Vagina (tissue), 2 donors: ENCODE results near the gene SYT1. TPM values are rescaled to one million over a fixed set of nuclear protein-coding genes. Genes with fewer than 3 reads are reported as not detected.
"Not testable (repeated sequence)": the region's sequence is repeated elsewhere in the genome, so short reads cannot be mapped to it uniquely, and the experiment has no call there.

Source experiments
- DNase-seq, 2 donors: peaks; one replicate each; pipeline ENCODE4 v3.0.0-alpha.2; 2017; ENCODE audit errors: extremely low spot score in 2 of 2
- H3K27ac ChIP-seq: fragments of 200-600 bp; sonication (generic); one replicate; pipeline ENCODE4 v1.5.1; 2019
- H3K27me3 ChIP-seq: fragments of 200-600 bp; sonication (generic); one replicate; pipeline ENCODE4 v1.5.1; 2019
- H3K36me3 ChIP-seq, 2 donors: fragments of 200-600 bp; sonication (generic); one replicate each; pipeline ENCODE4 v1.5.1; 2017 to 2019
- H3K4me1 ChIP-seq: fragments of 200-600 bp; sonication (generic); one replicate; pipeline ENCODE4 v1.5.1; 2019
- H3K4me3 ChIP-seq, 2 donors: fragments of 200-600 bp; sonication (generic); 1 replicate in 1 of 2; 2 replicates in 1 of 2; pipeline ENCODE4 v1.5.1; 2016 to 2019
- H3K9me3 ChIP-seq: fragments of 200-600 bp; sonication (generic); one replicate; pipeline ENCODE4 v1.5.1; 2019
- CTCF ChIP-seq, 3 experiments: fragments of 450-650 bp in 2 of 3; fragments of 200-600 bp in 1 of 3; sonication (generic) in 1 of 3; IDR thresholded peaks; one replicate each; pipeline ENCODE4 v1.5.1; 2017 to 2019; ENCODE audit warnings: antibody characterized with exemption in 3 of 3, mild to moderate bottlenecking in 2 of 3, moderate library complexity in 2 of 3
- POLR2A ChIP-seq, 2 donors: fragments of 450-650 bp; IDR thresholded peaks; one replicate each; pipeline ENCODE4 v1.6.1; 2017; ENCODE audit warnings: antibody characterized with exemption in 2 of 2, mild to moderate bottlenecking in 2 of 2, moderate library complexity in 2 of 2
- POLR2AphosphoS5 ChIP-seq, 2 donors: sonication (generic); formaldehyde crosslinking; IDR thresholded peaks; one replicate each; pipeline ENCODE4 v1.9.0; 2017; ENCODE audit warnings: antibody characterized with exemption in 2 of 2, mild to moderate bottlenecking in 2 of 2, low read depth in 1 of 2; ENCODE audit not compliant: insufficient read depth in 1 of 2
- intact Hi-C: fragments of 100-400 bp; cut with DNase I; formaldehyde crosslinking; loops from one replicate; pipeline ENCODE4 v1.15.1; 2023
- total RNA-seq: library from RNA; depleted of rRNA; stranded (reverse); fragments of >200 nt; gene quantifications from one replicate; pipeline ENCODE4 v1.2.3, GENCODE V29; 2016

Gene SYT1
- total RNA-seq, 1 donor from 2014 or later = 13.3 TPM

GRCh38 chr12:79203058-79203647, 338.6 kb downstream of the SYT1 start:
- Histone ChIP-seq H3K4me3 (no peak overlapping the region), H3K4me1 (no peaks in the 10 kb centered on the region), H3K27me3 (no peaks in the 10 kb centered on the region), H3K9me3 (no peaks in the 10 kb centered on the region), H3K36me3 (no peaks in the 10 kb centered on the region), H3K27ac (no peak overlapping the region)
- TF ChIP-seq CTCF (IDR thresholded peaks at IDR 0.05) = no peak
- no peak for TF ChIP-seq POLR2AphosphoS5 (IDR thresholded peaks at IDR 0.05; ENCODE audit: insufficient read depth in 1 of 2, low read depth in 1 of 2)
- no peak for TF ChIP-seq POLR2A (IDR thresholded peaks at IDR 0.05)
- DNase-seq = no peak
- intact Hi-C loops = no loop called here

GRCh38 chr12:79206871-79207270, 342.3 kb downstream of the SYT1 start:
- Histone ChIP-seq H3K27ac (no peak overlapping the region), H3K4me1 (no peaks in the 10 kb centered on the region), H3K27me3 (no peaks in the 10 kb centered on the region), H3K9me3 (no peaks in the 10 kb centered on the region), H3K4me3 (no peak overlapping the region), H3K36me3 (no peaks in the 10 kb centered on the region)
- TF ChIP-seq CTCF (IDR thresholded peaks at IDR 0.05) (no peak), POLR2A (IDR thresholded peaks at IDR 0.05) (no peak), POLR2AphosphoS5 (IDR thresholded peaks at IDR 0.05; ENCODE audit: insufficient read depth in 1 of 2, low read depth in 1 of 2) (no peak)
- intact Hi-C loops = no loop called here
- no peak for DNase-seq

- H3K36me3 ChIP-seq, H3K4me3 ChIP-seq, H3K27me3 ChIP-seq, DNase-seq, H3K27ac ChIP-seq, intact Hi-C loops, H3K9me3 ChIP-seq, H3K4me1 ChIP-seq: not testable (repeated sequence)
These were observed 345.8 kb downstream of the SYT1 start for GRCh38 chr12:79210403-79210802.

GRCh38 chr12:79217306-79217705, 352.7 kb downstream of the SYT1 start:
- Histone ChIP-seq H3K4me3 (no peak overlapping the region), H3K9me3 (peaks cover 12% of the 10 kb centered on the region), H3K27ac (no peak overlapping the region), H3K36me3 (no peaks in the 10 kb centered on the region), H3K27me3 (no peaks in the 10 kb centered on the region), H3K4me1 (no peaks in the 10 kb centered on the region)
- DNase-seq = no peak
- TF ChIP-seq CTCF (IDR thresholded peaks at IDR 0.05) (no peak), POLR2A (IDR thresholded peaks at IDR 0.05) (no peak), POLR2AphosphoS5 (IDR thresholded peaks at IDR 0.05; ENCODE audit: insufficient read depth in 1 of 2, low read depth in 1 of 2) (no peak)
- intact Hi-C loops = no loop called here

- Histone ChIP-seq H3K27me3 (no peaks in the 10 kb centered on the region), H3K9me3 (peaks cover 14% of the 10 kb centered on the region), H3K4me3 (no peak overlapping the region), H3K4me1 (no peaks in the 10 kb centered on the region), H3K27ac (no peak overlapping the region), H3K36me3 (no peaks in the 10 kb centered on the region)
- intact Hi-C loops = no loop called here
- TF ChIP-seq CTCF (IDR thresholded peaks at IDR 0.05) (no peak), POLR2AphosphoS5 (IDR thresholded peaks at IDR 0.05; ENCODE audit: insufficient read depth in 1 of 2, low read depth in 1 of 2) (no peak), POLR2A (IDR thresholded peaks at IDR 0.05) (no peak)
- no peak for DNase-seq
These were observed 358.6 kb downstream of the SYT1 start for GRCh38 chr12:79223210-79223609.
